HepG2 (cell line): ENCODE measurements around the gene RGL3. TPM values are rescaled to one million over a fixed set of nuclear protein-coding genes. Genes with fewer than 3 reads are reported as not detected.

Experiments used
- BORCS8-MEF2B ChIP-seq: sonication (generic); formaldehyde crosslinking; IDR thresholded peaks from 2 replicates; pipeline ENCODE4 v1.8.0; 2022; ENCODE audit warnings: mild to moderate bottlenecking, missing genetic modification reagents
- DMAP1 ChIP-seq: IDR thresholded peaks from 2 replicates; pipeline ENCODE4 v1.6.1; 2016
- FIP1L1 ChIP-seq: fragments of 200-400 bp; formaldehyde crosslinking; IDR thresholded peaks from 2 replicates; pipeline ENCODE4 v1.6.1; 2018; ENCODE audit warnings: low read depth, mild to moderate bottlenecking, low read length, moderate library complexity, borderline replicate concordance; ENCODE audit not compliant: insufficient read depth
- GPN1 ChIP-seq: sonication (generic); formaldehyde crosslinking; IDR thresholded peaks from 2 replicates; pipeline ENCODE4 v1.5.1; 2020; ENCODE audit warnings: missing genetic modification reagents, borderline replicate concordance
- HDAC1 ChIP-seq: sonication (generic); formaldehyde crosslinking; IDR thresholded peaks from 2 replicates; pipeline ENCODE4 v1.5.1; 2020; ENCODE audit warnings: mild to moderate bottlenecking, missing genetic modification reagents
- KDM5A ChIP-seq: fragments of 200-600 bp; sonication (generic); IDR thresholded peaks from 2 replicates; pipeline ENCODE4 v1.7.0; 2018; ENCODE audit warnings: antibody characterized with exemption, mild to moderate bottlenecking, low read length, borderline replicate concordance
- NONO ChIP-seq, 2 experiments: fragments of 450-650 bp in 1 of 2; sonication (generic) in 1 of 2; formaldehyde crosslinking in 1 of 2; IDR thresholded peaks in 1 of 2; conservative IDR thresholded peaks in 1 of 2; 2 replicates each; pipeline versions ENCODE4 v1.6.1 to v1.8.0; 2017 to 2022; ENCODE audit warnings: mild to moderate bottlenecking in 1 of 2, missing genetic modification reagents in 1 of 2, moderate library complexity in 1 of 2
- NRL ChIP-seq: sonication (generic); formaldehyde crosslinking; IDR thresholded peaks from 2 replicates; pipeline ENCODE4 v1.5.0; 2020; ENCODE audit warnings: missing genetic modification reagents, mild to moderate bottlenecking, moderate library complexity, borderline replicate concordance
- SOX6 ChIP-seq, 2 experiments: fragments of 450-650 bp in 1 of 2; sonication (generic) in 1 of 2; formaldehyde crosslinking in 1 of 2; IDR thresholded peaks; 2 replicates each; pipeline versions ENCODE4 v1.4.0 to v1.6.1; 2017 to 2020; ENCODE audit warnings: antibody characterized with exemption in 1 of 2, mild to moderate bottlenecking in 1 of 2, missing genetic modification reagents in 1 of 2
- SP2 ChIP-seq: sonication (generic); formaldehyde crosslinking; IDR thresholded peaks from 2 replicates; pipeline ENCODE4 v1.5.1; 2020; ENCODE audit warnings: mild to moderate bottlenecking, missing genetic modification reagents
- XRCC5 ChIP-seq: fragments of 200-400 bp; formaldehyde crosslinking; optimal IDR thresholded peaks from 2 replicates; pipeline ENCODE3; 2017; ENCODE audit warnings: mild to moderate bottlenecking, low read length
- ZC3H13 ChIP-seq: sonication (generic); formaldehyde crosslinking; IDR thresholded peaks from 2 replicates; pipeline ENCODE4 v1.8.1; 2023; ENCODE audit warnings: mild to moderate bottlenecking, missing genetic modification reagents, moderate library complexity
- ZFP36L2 ChIP-seq: sonication (generic); formaldehyde crosslinking; IDR thresholded peaks from 2 replicates; pipeline ENCODE4 v1.4.0; 2020; ENCODE audit warnings: missing genetic modification reagents
- ZNF3 ChIP-seq: IDR thresholded peaks from 2 replicates; pipeline ENCODE4 v1.7.0; 2017; ENCODE audit warnings: inconsistent platforms
- ZNF337 ChIP-seq: sonication (generic); formaldehyde crosslinking; IDR thresholded peaks from 2 replicates; pipeline ENCODE4 v1.5.1; 2020; ENCODE audit warnings: missing genetic modification reagents, low read depth, mild to moderate bottlenecking, borderline replicate concordance
- ZNF451 ChIP-seq: sonication (generic); formaldehyde crosslinking; IDR thresholded peaks from 2 replicates; pipeline ENCODE4 v1.5.0; 2020; ENCODE audit warnings: mild to moderate bottlenecking, missing genetic modification reagents
- ZNF629 ChIP-seq: sonication (generic); formaldehyde crosslinking; conservative IDR thresholded peaks from 2 replicates; pipeline ENCODE4 v1.5.0; 2020; ENCODE audit warnings: missing genetic modification reagents
- ZNF773 ChIP-seq: sonication (generic); formaldehyde crosslinking; IDR thresholded peaks from 2 replicates; pipeline ENCODE4 v1.4.0; 2020; ENCODE audit warnings: missing genetic modification reagents, borderline replicate concordance
- polyA plus RNA-seq, 8 experiments: library from polyadenylated mRNA; depleted of rRNA in 3 of 8; stranded (reverse) in 7 of 8; unstranded in 1 of 8; fragments of >200 nt; fragmentation: Illumina TruSeq in 4 of 8; extraction: Trizol in 4 of 8; gene quantifications; 2 replicates each; pipeline versions ENCODE4 v1.2.1 to v1.2.3, GENCODE V29; 2011 to 2016; ENCODE audit warnings: low read depth in 4 of 8, missing spikeins in 1 of 8, mixed read lengths in 1 of 8; ENCODE audit not compliant: insufficient read depth in 1 of 8
- total RNA-seq, 5 experiments: library from RNA; depleted of rRNA; stranded (reverse); fragments of >200 nt; fragmentation: Illumina TruSeq; extraction: Trizol; gene quantifications; 2 replicates each; pipeline ENCODE4 v1.2.3, GENCODE V29; 2016; ENCODE audit warnings: low read depth in 1 of 5
- TF ChIP-seq, protein P1 (sequence below): sonication (generic); formaldehyde crosslinking; IDR thresholded peaks from 2 replicates; pipeline ENCODE4 v1.5.1; 2020; ENCODE audit warnings: missing genetic modification reagents, mild to moderate bottlenecking, borderline replicate concordance
- TF ChIP-seq, protein P2 (sequence below): sonication (generic); formaldehyde crosslinking; IDR thresholded peaks from 2 replicates; pipeline ENCODE4 v1.8.1; 2023; ENCODE audit warnings: missing genetic modification reagents, mild to moderate bottlenecking, borderline replicate concordance
- TF ChIP-seq, protein P3 (sequence below): sonication (generic); formaldehyde crosslinking; conservative IDR thresholded peaks from 2 replicates; pipeline ENCODE4 v1.4.0; 2020; ENCODE audit warnings: missing genetic modification reagents
- TF ChIP-seq, protein P4 (sequence below): sonication (generic); formaldehyde crosslinking; conservative IDR thresholded peaks from 2 replicates; pipeline ENCODE4 v1.4.0; 2020; ENCODE audit warnings: missing genetic modification reagents

Gene RGL3
- total and polyA plus RNA-seq, 2 of the 13 experiments (the other 11 are each of a cell fraction or from before 2014, with no cell fraction given), result 4.2 to 7.6 TPM

DNA sequence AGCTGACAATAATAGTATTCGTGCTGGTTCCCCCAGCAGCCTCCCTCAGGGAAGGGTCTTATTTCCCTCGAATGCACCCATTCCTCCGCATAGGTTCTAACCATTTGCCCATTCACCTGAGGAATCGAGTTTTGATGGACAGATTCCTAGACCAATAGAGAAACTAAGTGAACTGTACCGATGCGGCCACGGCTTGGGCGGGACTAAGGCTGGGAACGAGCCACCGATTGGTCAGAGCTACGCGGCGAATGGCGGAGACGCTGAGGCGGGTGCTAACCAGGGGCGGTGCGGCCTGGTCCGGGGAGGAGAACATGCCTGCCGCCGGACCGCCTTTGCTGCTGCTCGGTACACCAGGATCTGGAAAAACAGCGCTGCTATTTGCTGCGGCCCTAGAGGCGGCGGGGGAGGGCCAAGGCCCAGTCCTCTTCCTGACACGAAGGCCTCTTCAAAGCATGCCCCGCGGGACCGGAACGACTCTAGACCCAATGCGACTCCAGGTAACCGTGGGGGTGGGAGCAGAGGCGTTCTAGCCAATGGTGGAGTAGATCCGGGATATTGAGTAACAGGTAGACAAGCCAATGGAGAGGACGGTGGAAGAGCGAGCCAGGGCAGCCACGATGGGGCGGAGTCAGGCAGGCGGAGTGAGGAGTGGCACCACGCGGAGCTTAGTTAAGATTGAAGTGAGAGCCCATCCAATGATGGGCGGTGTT, 44.5 kb downstream of the RGL3 start, which contains the start of gene SWSAP1 (continued):
- TF ChIP-seq NONO (IDR thresholded peaks at IDR 0.05), result no peak
- peak; percentile 82 for TF ChIP-seq NONO (CRISPR knock-in tag; conservative IDR thresholded peaks at IDR 0.05)
- TF ChIP-seq ZC3H13, result peak; percentile 88; the same call in 1 of the 2 replicates
- TF ChIP-seq KDM5A, result peak; percentile 88; the same call in 1 of the 2 replicates
- TF ChIP-seq HDAC1 (CRISPR knock-in tag), result peak; percentile 40; the same call in 1 of the 2 replicates
- peak; percentile 64 for TF ChIP-seq XRCC5
- peak; percentile 75; the same call in 1 of the 2 replicates for TF ChIP-seq BORCS8-MEF2B
- peak; percentile 91; the same call in 1 of the 2 replicates for TF ChIP-seq ZNF773 (CRISPR knock-in tag)
- TF ChIP-seq, protein P1, sequence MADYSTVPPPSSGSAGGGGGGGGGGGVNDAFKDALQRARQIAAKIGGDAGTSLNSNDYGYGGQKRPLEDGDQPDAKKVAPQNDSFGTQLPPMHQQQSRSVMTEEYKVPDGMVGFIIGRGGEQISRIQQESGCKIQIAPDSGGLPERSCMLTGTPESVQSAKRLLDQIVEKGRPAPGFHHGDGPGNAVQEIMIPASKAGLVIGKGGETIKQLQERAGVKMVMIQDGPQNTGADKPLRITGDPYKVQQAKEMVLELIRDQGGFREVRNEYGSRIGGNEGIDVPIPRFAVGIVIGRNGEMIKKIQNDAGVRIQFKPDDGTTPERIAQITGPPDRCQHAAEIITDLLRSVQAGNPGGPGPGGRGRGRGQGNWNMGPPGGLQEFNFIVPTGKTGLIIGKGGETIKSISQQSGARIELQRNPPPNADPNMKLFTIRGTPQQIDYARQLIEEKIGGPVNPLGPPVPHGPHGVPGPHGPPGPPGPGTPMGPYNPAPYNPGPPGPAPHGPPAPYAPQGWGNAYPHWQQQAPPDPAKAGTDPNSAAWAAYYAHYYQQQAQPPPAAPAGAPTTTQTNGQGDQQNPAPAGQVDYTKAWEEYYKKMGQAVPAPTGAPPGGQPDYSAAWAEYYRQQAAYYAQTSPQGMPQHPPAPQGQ (CRISPR knock-in tag), result peak; percentile 87; the same call in 1 of the 2 replicates
- TF ChIP-seq, protein P2, sequence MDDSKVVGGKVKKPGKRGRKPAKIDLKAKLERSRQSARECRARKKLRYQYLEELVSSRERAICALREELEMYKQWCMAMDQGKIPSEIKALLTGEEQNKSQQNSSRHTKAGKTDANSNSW (CRISPR knock-in tag), result peak; percentile 59; the same call in 1 of the 2 replicates
- TF ChIP-seq, protein P3, sequence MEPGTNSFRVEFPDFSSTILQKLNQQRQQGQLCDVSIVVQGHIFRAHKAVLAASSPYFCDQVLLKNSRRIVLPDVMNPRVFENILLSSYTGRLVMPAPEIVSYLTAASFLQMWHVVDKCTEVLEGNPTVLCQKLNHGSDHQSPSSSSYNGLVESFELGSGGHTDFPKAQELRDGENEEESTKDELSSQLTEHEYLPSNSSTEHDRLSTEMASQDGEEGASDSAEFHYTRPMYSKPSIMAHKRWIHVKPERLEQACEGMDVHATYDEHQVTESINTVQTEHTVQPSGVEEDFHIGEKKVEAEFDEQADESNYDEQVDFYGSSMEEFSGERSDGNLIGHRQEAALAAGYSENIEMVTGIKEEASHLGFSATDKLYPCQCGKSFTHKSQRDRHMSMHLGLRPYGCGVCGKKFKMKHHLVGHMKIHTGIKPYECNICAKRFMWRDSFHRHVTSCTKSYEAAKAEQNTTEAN, result 0 out of 2 replicates have a peak, but pooled peaks have one; percentile 30
- TF ChIP-seq, protein P4, sequence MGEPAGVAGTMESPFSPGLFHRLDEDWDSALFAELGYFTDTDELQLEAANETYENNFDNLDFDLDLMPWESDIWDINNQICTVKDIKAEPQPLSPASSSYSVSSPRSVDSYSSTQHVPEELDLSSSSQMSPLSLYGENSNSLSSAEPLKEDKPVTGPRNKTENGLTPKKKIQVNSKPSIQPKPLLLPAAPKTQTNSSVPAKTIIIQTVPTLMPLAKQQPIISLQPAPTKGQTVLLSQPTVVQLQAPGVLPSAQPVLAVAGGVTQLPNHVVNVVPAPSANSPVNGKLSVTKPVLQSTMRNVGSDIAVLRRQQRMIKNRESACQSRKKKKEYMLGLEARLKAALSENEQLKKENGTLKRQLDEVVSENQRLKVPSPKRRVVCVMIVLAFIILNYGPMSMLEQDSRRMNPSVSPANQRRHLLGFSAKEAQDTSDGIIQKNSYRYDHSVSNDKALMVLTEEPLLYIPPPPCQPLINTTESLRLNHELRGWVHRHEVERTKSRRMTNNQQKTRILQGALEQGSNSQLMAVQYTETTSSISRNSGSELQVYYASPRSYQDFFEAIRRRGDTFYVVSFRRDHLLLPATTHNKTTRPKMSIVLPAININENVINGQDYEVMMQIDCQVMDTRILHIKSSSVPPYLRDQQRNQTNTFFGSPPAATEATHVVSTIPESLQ (CRISPR knock-in tag), result no peak
- TF ChIP-seq ZNF337 (CRISPR knock-in tag), result no peak
- TF ChIP-seq FIP1L1, result no peak
- peak; percentile 91 for TF ChIP-seq DMAP1 (CRISPR knock-in tag)
- 0 out of 2 replicates have a peak, but pooled peaks have one; percentile 75 for TF ChIP-seq GPN1
- TF ChIP-seq ZNF3, result no peak
- TF ChIP-seq NRL (CRISPR knock-in tag), result peak; percentile 96
- peak; percentile 91 for TF ChIP-seq ZNF629 (CRISPR knock-in tag)
- TF ChIP-seq ZNF451 (CRISPR knock-in tag), result peak; percentile 88
- TF ChIP-seq SP2 (CRISPR knock-in tag), result peak; percentile 96
- TF ChIP-seq SOX6 (IDR thresholded peaks at IDR 0.05), result no peak
- TF ChIP-seq SOX6 (CRISPR knock-in tag; IDR thresholded peaks at IDR 0.05), result no peak
- TF ChIP-seq ZFP36L2 (CRISPR knock-in tag), result no peak
